ENCODE results near the gene APP.

The APP gene

DNA sequence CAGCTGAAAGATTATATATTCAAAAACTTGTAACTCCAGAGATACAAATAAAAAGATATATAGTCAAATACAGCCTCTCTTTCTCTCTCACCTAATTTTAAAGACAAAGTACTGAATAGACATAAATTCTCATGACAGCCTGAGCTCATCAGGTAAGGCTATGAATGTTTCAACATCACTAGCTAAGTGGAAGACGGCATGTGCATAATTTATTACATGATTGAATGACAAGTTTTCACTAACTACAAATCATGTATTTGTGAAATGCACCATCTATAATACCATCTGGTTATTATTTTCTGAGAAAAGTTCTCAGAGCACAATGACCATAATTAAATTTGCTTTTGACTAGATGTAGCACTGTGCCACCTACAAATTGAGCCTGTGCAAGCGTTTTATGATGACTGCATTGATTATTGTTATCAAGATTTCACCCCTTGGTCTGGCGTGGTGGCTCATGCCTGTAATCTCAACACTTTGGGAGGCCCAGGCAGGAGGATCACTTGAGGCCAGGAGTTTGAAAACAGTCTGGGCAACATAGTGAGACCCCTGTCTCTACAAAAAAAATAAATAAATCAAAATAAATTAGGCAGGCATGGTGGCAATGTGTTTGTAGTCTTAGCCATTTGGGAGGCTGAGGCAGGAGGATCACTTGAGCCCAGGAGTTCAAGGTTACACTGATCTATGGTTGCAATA, 128.2 kb downstream of the APP start:
- H2AFZ ChIP-seq (ENCODE audit: low read length), result no peak overlapping the region
- H3K9me3 ChIP-seq (ENCODE audit: insufficient read depth, low read depth, low read length), result no peaks in the 10 kb centered on the region; the same call in 1 of the 2 replicates
- TF ChIP-seq, protein P1, sequence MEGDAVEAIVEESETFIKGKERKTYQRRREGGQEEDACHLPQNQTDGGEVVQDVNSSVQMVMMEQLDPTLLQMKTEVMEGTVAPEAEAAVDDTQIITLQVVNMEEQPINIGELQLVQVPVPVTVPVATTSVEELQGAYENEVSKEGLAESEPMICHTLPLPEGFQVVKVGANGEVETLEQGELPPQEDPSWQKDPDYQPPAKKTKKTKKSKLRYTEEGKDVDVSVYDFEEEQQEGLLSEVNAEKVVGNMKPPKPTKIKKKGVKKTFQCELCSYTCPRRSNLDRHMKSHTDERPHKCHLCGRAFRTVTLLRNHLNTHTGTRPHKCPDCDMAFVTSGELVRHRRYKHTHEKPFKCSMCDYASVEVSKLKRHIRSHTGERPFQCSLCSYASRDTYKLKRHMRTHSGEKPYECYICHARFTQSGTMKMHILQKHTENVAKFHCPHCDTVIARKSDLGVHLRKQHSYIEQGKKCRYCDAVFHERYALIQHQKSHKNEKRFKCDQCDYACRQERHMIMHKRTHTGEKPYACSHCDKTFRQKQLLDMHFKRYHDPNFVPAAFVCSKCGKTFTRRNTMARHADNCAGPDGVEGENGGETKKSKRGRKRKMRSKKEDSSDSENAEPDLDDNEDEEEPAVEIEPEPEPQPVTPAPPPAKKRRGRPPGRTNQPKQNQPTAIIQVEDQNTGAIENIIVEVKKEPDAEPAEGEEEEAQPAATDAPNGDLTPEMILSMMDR (conservative IDR thresholded peaks at IDR 0.05; ENCODE audit: low read length), result no peak
- TF ChIP-seq EZH2phosphoT487 (IDR thresholded peaks at IDR 0.05; ENCODE audit: borderline replicate concordance), result no peak
- H3F3A ChIP-seq (ENCODE audit: low read depth), result no peaks in the 10 kb centered on the region
- H3K4me2 ChIP-seq (ENCODE audit: low read depth, low read length, poor library complexity, severe bottlenecking), result no peak overlapping the region
- H3K4me3 ChIP-seq (ENCODE audit: low read length, poor library complexity, severe bottlenecking), result no peak overlapping the region
- no peaks in the 10 kb centered on the region for H3K4me1 ChIP-seq (ENCODE audit: insufficient read depth, low read length, poor library complexity, severe bottlenecking)
- no peaks in the 10 kb centered on the region for H4K20me1 ChIP-seq (ENCODE audit: insufficient read depth, low read length, poor library complexity, severe bottlenecking)
- H3K27me3 ChIP-seq (ENCODE audit: insufficient read depth, low read length, poor library complexity, severe bottlenecking), result no peaks in the 10 kb centered on the region
- no peak overlapping the region for H3K9ac ChIP-seq (ENCODE audit: low read depth, low read length, poor library complexity, severe bottlenecking)
- no peaks in the 10 kb centered on the region for H3K79me2 ChIP-seq (ENCODE audit: insufficient read depth, low read length)
- H3K36me3 ChIP-seq (ENCODE audit: insufficient read depth, low read length), result no peaks in the 10 kb centered on the region
- no peaks in the 10 kb centered on the region for H3K9me2 ChIP-seq (replicated peaks; ENCODE audit: low read depth, low read length)

DNA sequence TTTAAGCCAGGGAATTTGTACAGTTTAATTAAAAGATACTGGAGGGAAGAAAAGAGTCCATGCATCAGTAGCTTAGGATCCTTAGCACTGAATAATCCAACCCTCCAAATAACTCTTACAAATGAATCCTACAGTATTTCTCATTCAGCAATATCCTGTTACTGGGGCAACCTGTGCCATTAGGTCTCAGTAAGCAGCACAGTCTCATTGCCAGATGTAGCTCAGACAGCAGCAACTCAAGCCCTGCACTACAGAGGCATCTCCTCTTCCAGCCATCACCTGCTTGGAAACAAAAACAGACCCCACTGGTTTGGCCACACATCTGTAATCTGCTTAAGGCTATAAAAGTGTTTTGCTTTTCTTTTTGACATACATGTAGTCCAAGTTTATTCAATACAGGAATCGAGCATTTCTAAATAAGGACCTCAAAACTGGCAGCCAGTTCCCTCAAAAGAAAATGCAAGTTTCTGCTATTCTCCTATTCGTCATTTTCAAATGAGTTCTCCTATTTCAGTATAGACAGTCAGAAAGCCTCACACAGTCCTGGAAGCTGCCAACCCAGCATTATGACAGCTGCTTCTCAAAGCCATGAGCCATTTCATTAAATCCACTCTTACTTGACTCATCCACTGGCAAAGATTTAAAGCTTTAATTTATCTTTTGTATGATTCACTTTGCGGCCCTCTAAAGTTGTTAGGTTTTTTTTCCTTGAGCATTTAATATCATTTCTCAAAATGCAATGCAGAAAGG, 129.0 kb downstream of the APP start:
- no peak overlapping the region for H2AFZ ChIP-seq (ENCODE audit: low read length)
- no peaks in the 10 kb centered on the region for H4K20me1 ChIP-seq (ENCODE audit: insufficient read depth, low read length, poor library complexity, severe bottlenecking)
- no peak overlapping the region for H3K4me3 ChIP-seq (ENCODE audit: low read length, poor library complexity, severe bottlenecking)
- TF ChIP-seq EZH2phosphoT487 (IDR thresholded peaks at IDR 0.05; ENCODE audit: borderline replicate concordance), result no peak
- TF ChIP-seq, protein P1 (conservative IDR thresholded peaks at IDR 0.05; ENCODE audit: low read length), result no peak
- H3K4me1 ChIP-seq (ENCODE audit: insufficient read depth, low read length, poor library complexity, severe bottlenecking), result no peaks in the 10 kb centered on the region
- H3K27me3 ChIP-seq (ENCODE audit: insufficient read depth, low read length, poor library complexity, severe bottlenecking), result no peaks in the 10 kb centered on the region
- no peaks in the 10 kb centered on the region; the same call in 1 of the 2 replicates for H3K9me3 ChIP-seq (ENCODE audit: insufficient read depth, low read depth, low read length)
- H3F3A ChIP-seq (ENCODE audit: low read depth), result no peaks in the 10 kb centered on the region
- no peaks in the 10 kb centered on the region for H3K79me2 ChIP-seq (ENCODE audit: insufficient read depth, low read length)
- no peaks in the 10 kb centered on the region for H3K9me2 ChIP-seq (replicated peaks; ENCODE audit: low read depth, low read length)
- H3K36me3 ChIP-seq (ENCODE audit: insufficient read depth, low read length), result no peaks in the 10 kb centered on the region
- H3K9ac ChIP-seq (ENCODE audit: low read depth, low read length, poor library complexity, severe bottlenecking), result no peak overlapping the region
- H3K4me2 ChIP-seq (ENCODE audit: low read depth, low read length, poor library complexity, severe bottlenecking), result no peak overlapping the region

DNA sequence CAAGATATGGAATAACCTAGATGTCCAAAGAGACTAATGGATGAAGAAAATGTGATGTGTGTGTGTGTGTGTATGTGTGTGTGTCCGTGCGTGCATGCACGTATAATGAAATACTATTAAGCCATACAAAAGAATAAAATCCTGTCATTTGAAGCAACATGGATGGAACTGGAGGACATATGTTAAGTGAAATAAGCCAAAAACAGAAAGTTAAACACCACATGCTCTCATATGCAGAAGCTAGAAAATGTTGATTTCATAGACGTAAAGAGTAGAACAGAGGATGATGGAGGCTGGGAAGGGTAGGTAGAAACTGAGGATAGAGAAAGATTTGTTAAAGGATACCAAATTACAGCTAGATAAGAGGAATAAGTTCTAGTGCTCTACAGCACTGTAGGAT, 133.7 kb downstream of the APP start:
- Histone ChIP-seq H3K9me3 (ENCODE audit: insufficient read depth, low read depth, low read length) (peaks cover 4% of the 10 kb centered on the region; the same call in 1 of the 2 replicates), H3K4me2 (ENCODE audit: low read depth, low read length, poor library complexity, severe bottlenecking) (no peak overlapping the region), H4K20me1 (ENCODE audit: insufficient read depth, low read length, poor library complexity, severe bottlenecking) (no peaks in the 10 kb centered on the region), H3K9me2 (replicated peaks; ENCODE audit: low read depth, low read length) (no peaks in the 10 kb centered on the region), H3K4me1 (ENCODE audit: insufficient read depth, low read length, poor library complexity, severe bottlenecking) (no peaks in the 10 kb centered on the region), H3K36me3 (ENCODE audit: insufficient read depth, low read length) (no peaks in the 10 kb centered on the region), H3K4me3 (ENCODE audit: low read length, poor library complexity, severe bottlenecking) (no peak overlapping the region), H2AFZ (ENCODE audit: low read length) (no peak overlapping the region), H3K79me2 (ENCODE audit: insufficient read depth, low read length) (no peaks in the 10 kb centered on the region), H3F3A (ENCODE audit: low read depth) (no peaks in the 10 kb centered on the region), H3K9ac (ENCODE audit: low read depth, low read length, poor library complexity, severe bottlenecking) (no peak overlapping the region), H3K27me3 (ENCODE audit: insufficient read depth, low read length, poor library complexity, severe bottlenecking) (no peaks in the 10 kb centered on the region)
- TF ChIP-seq, protein P1 (conservative IDR thresholded peaks at IDR 0.05; ENCODE audit: low read length), result no peak
- no peak for TF ChIP-seq EZH2phosphoT487 (IDR thresholded peaks at IDR 0.05; ENCODE audit: borderline replicate concordance)

All from Loucy (cell line).